GM23338 (cell line): Measurements from ENCODE around the gene RXRG. TPM values are rescaled to one million over a fixed set of nuclear protein-coding genes. Genes with fewer than 3 reads are reported as not detected.

Source experiments
- ATAC-seq: fragments of 200-7000 bp; cut with Tn5 transposase; 3 replicates; pipeline ENCODE4 v1.9.1; 2020
- DNase-seq: peaks from one replicate; pipeline ENCODE4 v3.0.0-alpha.2; 2015; ENCODE audit warnings: low spot score
- H2AFZ ChIP-seq: fragments of 200-600 bp; sonication (generic); 2 replicates; pipeline ENCODE4 v1.8.0; 2016; ENCODE audit warnings: antibody characterized with exemption, mild to moderate bottlenecking, moderate library complexity
- H3F3A ChIP-seq: fragments of 200-600 bp; sonication (generic); replicated peaks from 2 replicates; pipeline ENCODE4 v1.8.0; 2017; ENCODE audit warnings: antibody characterized with exemption, mixed run types, low read depth
- H3K27ac ChIP-seq: fragments of 200-600 bp; sonication (generic); 2 replicates; pipeline ENCODE4 v1.6.1; 2016; ENCODE audit warnings: low read depth
- H3K27me3 ChIP-seq: fragments of 200-600 bp; sonication (generic); 2 replicates; pipeline ENCODE4 v1.8.0; 2016; ENCODE audit warnings: mild to moderate bottlenecking, mixed run types, moderate library complexity; ENCODE audit not compliant: insufficient read depth
- H3K36me3 ChIP-seq: fragments of 200-600 bp; sonication (generic); 2 replicates; pipeline ENCODE4 v1.8.0; 2016; ENCODE audit warnings: mild to moderate bottlenecking; ENCODE audit not compliant: insufficient read depth
- H3K4me1 ChIP-seq: fragments of 200-600 bp; sonication (generic); 2 replicates; pipeline ENCODE4 v1.8.0; 2016; ENCODE audit warnings: mild to moderate bottlenecking, moderate library complexity; ENCODE audit not compliant: insufficient read depth
- H3K4me2 ChIP-seq: fragments of 200-600 bp; sonication (generic); 2 replicates; pipeline ENCODE4 v1.7.1; 2017; ENCODE audit warnings: mixed run types
- H3K4me3 ChIP-seq: fragments of 200-600 bp; sonication (generic); 2 replicates; pipeline ENCODE4 v1.6.1; 2016; ENCODE audit warnings: mixed run types
- H3K79me2 ChIP-seq: fragments of 200-600 bp; sonication (generic); replicated peaks from 2 replicates; pipeline ENCODE4 v1.8.0; 2017; ENCODE audit warnings: mild to moderate bottlenecking; ENCODE audit not compliant: insufficient read depth
- H3K9me2 ChIP-seq: fragments of 200-600 bp; sonication (generic); 2 replicates; pipeline ENCODE4 v1.8.0; 2017; ENCODE audit not compliant: insufficient read depth
- H4K20me1 ChIP-seq: fragments of 200-600 bp; sonication (generic); replicated peaks from 2 replicates; pipeline ENCODE4 v1.8.0; 2017; ENCODE audit warnings: mild to moderate bottlenecking; ENCODE audit not compliant: insufficient read depth
- H3K27ac Mint-ChIP-seq: 2 replicates; pipeline ENCODE4 v1.8.0; 2020; ENCODE audit warnings: inconsistent platforms, mild to moderate bottlenecking, moderate library complexity, mixed read lengths
- H3K27me3 Mint-ChIP-seq: 3 replicates; pipeline ENCODE4 v1.8.0; 2022; ENCODE audit warnings: low read depth, mild to moderate bottlenecking, moderate library complexity, mixed read lengths, inconsistent platforms; ENCODE audit not compliant: insufficient read depth, poor library complexity
- H3K36me3 Mint-ChIP-seq: 3 replicates; pipeline ENCODE4 v1.8.0; 2021; ENCODE audit warnings: low read depth, mild to moderate bottlenecking, inconsistent platforms, moderate library complexity, mixed read lengths
- H3K4me1 Mint-ChIP-seq: 3 replicates; pipeline ENCODE4 v1.8.0; 2020; ENCODE audit warnings: mild to moderate bottlenecking, inconsistent platforms, mixed read lengths
- H3K4me3 Mint-ChIP-seq: 3 replicates; pipeline ENCODE4 v1.8.0; 2021; ENCODE audit warnings: moderate library complexity, mild to moderate bottlenecking, inconsistent platforms, mixed read lengths
- H3K9me3 Mint-ChIP-seq: 3 replicates; pipeline ENCODE4 v1.8.0; 2020; ENCODE audit warnings: moderate library complexity, mild to moderate bottlenecking, inconsistent platforms, mixed read lengths
- CREB1 ChIP-seq: fragments of 250-450 bp; sonication (Bioruptor Pico); IDR thresholded peaks from 2 replicates; pipeline ENCODE4 v1.5.0; 2020; ENCODE audit warnings: low read depth, mild to moderate bottlenecking, moderate library complexity
- EZH2 ChIP-seq: fragments of 200-600 bp; sonication (generic); IDR thresholded peaks from one replicate; pipeline ENCODE4 v1.8.0; 2017; ENCODE audit warnings: antibody characterized with exemption, mild to moderate bottlenecking, low read depth; ENCODE audit not compliant: unreplicated experiment
- EZH2phosphoT487 ChIP-seq: fragments of 200-600 bp; sonication (generic); IDR thresholded peaks from one replicate; pipeline ENCODE4 v1.8.1; 2018; ENCODE audit warnings: antibody characterized with exemption; ENCODE audit not compliant: unreplicated experiment
- JUNB ChIP-seq: IDR thresholded peaks from one replicate; pipeline ENCODE4 v1.6.1; 2016; ENCODE audit warnings: antibody characterized with exemption; ENCODE audit not compliant: unreplicated experiment
- NANOG ChIP-seq: IDR thresholded peaks from 2 replicates; pipeline ENCODE4 v1.6.1; 2016; ENCODE audit warnings: antibody characterized with exemption, borderline replicate concordance
- POLR2AphosphoS5 ChIP-seq: IDR thresholded peaks from 2 replicates; pipeline ENCODE4 v1.6.1; 2016; ENCODE audit warnings: antibody characterized with exemption, low read depth
- STAT1 ChIP-seq: IDR thresholded peaks from one replicate; pipeline ENCODE4 v1.6.1; 2016; ENCODE audit warnings: antibody characterized with exemption; ENCODE audit not compliant: unreplicated experiment
- ZNF114 ChIP-seq: fragments of 250-450 bp; sonication (Bioruptor Pico); IDR thresholded peaks from 2 replicates; pipeline ENCODE4 v1.5.0; 2020; ENCODE audit warnings: mild to moderate bottlenecking, moderate library complexity
- ZNF331 ChIP-seq: fragments of 250-450 bp; sonication (Bioruptor Pico); IDR thresholded peaks from 2 replicates; pipeline ENCODE4 v1.5.0; 2020; ENCODE audit warnings: low read depth, mild to moderate bottlenecking, moderate library complexity
- polyA plus RNA-seq: library from polyadenylated mRNA; unstranded; fragments of >200 nt; fragmentation: Nextera tagmentation; extraction: Ambion mirVana; gene quantifications from 2 replicates; pipeline ENCODE4 v1.2.1, GENCODE V29; 2016
- total RNA-seq: library from RNA; depleted of rRNA; stranded (reverse); fragments of >200 nt; shearing (Covaris generic); gene quantifications from 2 replicates; pipeline ENCODE4 v1.2.3, GENCODE V29; 2014
- TF ChIP-seq, protein P1 (sequence below), 2 experiments: fragments of 200-600 bp in 1 of 2; sonication (generic) in 1 of 2; conservative IDR thresholded peaks; 2 replicates each; pipeline versions ENCODE4 v1.5.1 to v1.6.1; 2016 to 2017; ENCODE audit warnings: antibody characterized with exemption in 2 of 2, low read depth in 2 of 2, mild to moderate bottlenecking in 2 of 2, moderate library complexity in 1 of 2
- TF ChIP-seq, protein P2 (sequence below): IDR thresholded peaks from 2 replicates; pipeline ENCODE4 v1.6.1; 2016; ENCODE audit warnings: antibody characterized with exemption
- TF ChIP-seq, protein P3 (sequence below): fragments of 250-450 bp; sonication (Bioruptor Pico); IDR thresholded peaks from 2 replicates; pipeline ENCODE4 v1.5.0; 2020; ENCODE audit warnings: mild to moderate bottlenecking, moderate library complexity
- TF ChIP-seq, protein P4 (sequence below): IDR thresholded peaks from one replicate; pipeline ENCODE4 v1.6.1; 2018; ENCODE audit warnings: antibody characterized with exemption; ENCODE audit not compliant: unreplicated experiment

Gene RXRG
- total and polyA plus RNA-seq, 2 experiments from 2014 or later: not detected

DNA sequence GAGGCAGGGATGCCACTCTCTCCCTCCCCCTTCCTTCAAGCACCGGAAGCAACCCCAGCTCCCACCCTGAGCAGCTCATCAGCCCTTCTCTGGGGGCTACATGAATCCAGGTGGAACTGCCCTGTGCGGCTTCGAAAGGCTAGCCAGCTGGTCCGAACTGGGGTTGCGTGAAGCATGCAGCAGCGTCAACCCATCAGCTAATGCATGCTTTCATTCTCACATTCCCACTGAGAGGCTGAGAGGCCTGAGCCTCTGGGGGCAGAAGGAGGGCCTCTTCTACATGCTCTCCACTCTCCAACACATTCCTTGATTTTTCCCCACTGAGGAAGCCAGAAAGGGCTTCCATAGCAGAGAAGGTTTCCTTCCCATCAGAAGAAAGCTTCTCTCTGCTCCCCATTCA lies 5.6 kb downstream of the RXRG start:
- Histone ChIP-seq H2AFZ (no peak overlapping the region), H3K79me2 (no peaks in the 10 kb centered on the region), H3K36me3 (no peaks in the 10 kb centered on the region), H3K4me2 (no peak overlapping the region), H3K4me1 (peaks cover 20% of the 10 kb centered on the region), H3K9me2 (no peaks in the 10 kb centered on the region), H3F3A (no peaks in the 10 kb centered on the region), H4K20me1 (no peaks in the 10 kb centered on the region; the same call in 1 of the 2 replicates), H3K27ac (no peak overlapping the region), H3K27me3 (peaks cover 49% of the 10 kb centered on the region), H3K4me3 (no peak overlapping the region)
- Mint-ChIP-seq H3K4me1 (peaks cover 14% of the 10 kb centered on the region), H3K9me3 (no peaks in the 10 kb centered on the region), H3K27ac (no peak overlapping the region), H3K27me3 (peaks cover 11% of the 10 kb centered on the region), H3K4me3 (no peak overlapping the region), H3K36me3 (no peaks in the 10 kb centered on the region)
- TF ChIP-seq EZH2phosphoT487 (no peak), JUNB (no peak), EZH2 (no peak), ZNF331 (CRISPR knock-in tag) (no peak), POLR2AphosphoS5 (no peak), NANOG (no peak), ZNF114 (no peak), CREB1 (no peak), STAT1 (no peak)
- TF ChIP-seq, protein P1, sequence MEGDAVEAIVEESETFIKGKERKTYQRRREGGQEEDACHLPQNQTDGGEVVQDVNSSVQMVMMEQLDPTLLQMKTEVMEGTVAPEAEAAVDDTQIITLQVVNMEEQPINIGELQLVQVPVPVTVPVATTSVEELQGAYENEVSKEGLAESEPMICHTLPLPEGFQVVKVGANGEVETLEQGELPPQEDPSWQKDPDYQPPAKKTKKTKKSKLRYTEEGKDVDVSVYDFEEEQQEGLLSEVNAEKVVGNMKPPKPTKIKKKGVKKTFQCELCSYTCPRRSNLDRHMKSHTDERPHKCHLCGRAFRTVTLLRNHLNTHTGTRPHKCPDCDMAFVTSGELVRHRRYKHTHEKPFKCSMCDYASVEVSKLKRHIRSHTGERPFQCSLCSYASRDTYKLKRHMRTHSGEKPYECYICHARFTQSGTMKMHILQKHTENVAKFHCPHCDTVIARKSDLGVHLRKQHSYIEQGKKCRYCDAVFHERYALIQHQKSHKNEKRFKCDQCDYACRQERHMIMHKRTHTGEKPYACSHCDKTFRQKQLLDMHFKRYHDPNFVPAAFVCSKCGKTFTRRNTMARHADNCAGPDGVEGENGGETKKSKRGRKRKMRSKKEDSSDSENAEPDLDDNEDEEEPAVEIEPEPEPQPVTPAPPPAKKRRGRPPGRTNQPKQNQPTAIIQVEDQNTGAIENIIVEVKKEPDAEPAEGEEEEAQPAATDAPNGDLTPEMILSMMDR (conservative IDR thresholded peaks at IDR 0.05; ENCODE audit: low read depth in 2 of 2): no peak
- TF ChIP-seq, protein P2, sequence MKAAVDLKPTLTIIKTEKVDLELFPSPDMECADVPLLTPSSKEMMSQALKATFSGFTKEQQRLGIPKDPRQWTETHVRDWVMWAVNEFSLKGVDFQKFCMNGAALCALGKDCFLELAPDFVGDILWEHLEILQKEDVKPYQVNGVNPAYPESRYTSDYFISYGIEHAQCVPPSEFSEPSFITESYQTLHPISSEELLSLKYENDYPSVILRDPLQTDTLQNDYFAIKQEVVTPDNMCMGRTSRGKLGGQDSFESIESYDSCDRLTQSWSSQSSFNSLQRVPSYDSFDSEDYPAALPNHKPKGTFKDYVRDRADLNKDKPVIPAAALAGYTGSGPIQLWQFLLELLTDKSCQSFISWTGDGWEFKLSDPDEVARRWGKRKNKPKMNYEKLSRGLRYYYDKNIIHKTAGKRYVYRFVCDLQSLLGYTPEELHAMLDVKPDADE: no peak
- TF ChIP-seq, protein P3, sequence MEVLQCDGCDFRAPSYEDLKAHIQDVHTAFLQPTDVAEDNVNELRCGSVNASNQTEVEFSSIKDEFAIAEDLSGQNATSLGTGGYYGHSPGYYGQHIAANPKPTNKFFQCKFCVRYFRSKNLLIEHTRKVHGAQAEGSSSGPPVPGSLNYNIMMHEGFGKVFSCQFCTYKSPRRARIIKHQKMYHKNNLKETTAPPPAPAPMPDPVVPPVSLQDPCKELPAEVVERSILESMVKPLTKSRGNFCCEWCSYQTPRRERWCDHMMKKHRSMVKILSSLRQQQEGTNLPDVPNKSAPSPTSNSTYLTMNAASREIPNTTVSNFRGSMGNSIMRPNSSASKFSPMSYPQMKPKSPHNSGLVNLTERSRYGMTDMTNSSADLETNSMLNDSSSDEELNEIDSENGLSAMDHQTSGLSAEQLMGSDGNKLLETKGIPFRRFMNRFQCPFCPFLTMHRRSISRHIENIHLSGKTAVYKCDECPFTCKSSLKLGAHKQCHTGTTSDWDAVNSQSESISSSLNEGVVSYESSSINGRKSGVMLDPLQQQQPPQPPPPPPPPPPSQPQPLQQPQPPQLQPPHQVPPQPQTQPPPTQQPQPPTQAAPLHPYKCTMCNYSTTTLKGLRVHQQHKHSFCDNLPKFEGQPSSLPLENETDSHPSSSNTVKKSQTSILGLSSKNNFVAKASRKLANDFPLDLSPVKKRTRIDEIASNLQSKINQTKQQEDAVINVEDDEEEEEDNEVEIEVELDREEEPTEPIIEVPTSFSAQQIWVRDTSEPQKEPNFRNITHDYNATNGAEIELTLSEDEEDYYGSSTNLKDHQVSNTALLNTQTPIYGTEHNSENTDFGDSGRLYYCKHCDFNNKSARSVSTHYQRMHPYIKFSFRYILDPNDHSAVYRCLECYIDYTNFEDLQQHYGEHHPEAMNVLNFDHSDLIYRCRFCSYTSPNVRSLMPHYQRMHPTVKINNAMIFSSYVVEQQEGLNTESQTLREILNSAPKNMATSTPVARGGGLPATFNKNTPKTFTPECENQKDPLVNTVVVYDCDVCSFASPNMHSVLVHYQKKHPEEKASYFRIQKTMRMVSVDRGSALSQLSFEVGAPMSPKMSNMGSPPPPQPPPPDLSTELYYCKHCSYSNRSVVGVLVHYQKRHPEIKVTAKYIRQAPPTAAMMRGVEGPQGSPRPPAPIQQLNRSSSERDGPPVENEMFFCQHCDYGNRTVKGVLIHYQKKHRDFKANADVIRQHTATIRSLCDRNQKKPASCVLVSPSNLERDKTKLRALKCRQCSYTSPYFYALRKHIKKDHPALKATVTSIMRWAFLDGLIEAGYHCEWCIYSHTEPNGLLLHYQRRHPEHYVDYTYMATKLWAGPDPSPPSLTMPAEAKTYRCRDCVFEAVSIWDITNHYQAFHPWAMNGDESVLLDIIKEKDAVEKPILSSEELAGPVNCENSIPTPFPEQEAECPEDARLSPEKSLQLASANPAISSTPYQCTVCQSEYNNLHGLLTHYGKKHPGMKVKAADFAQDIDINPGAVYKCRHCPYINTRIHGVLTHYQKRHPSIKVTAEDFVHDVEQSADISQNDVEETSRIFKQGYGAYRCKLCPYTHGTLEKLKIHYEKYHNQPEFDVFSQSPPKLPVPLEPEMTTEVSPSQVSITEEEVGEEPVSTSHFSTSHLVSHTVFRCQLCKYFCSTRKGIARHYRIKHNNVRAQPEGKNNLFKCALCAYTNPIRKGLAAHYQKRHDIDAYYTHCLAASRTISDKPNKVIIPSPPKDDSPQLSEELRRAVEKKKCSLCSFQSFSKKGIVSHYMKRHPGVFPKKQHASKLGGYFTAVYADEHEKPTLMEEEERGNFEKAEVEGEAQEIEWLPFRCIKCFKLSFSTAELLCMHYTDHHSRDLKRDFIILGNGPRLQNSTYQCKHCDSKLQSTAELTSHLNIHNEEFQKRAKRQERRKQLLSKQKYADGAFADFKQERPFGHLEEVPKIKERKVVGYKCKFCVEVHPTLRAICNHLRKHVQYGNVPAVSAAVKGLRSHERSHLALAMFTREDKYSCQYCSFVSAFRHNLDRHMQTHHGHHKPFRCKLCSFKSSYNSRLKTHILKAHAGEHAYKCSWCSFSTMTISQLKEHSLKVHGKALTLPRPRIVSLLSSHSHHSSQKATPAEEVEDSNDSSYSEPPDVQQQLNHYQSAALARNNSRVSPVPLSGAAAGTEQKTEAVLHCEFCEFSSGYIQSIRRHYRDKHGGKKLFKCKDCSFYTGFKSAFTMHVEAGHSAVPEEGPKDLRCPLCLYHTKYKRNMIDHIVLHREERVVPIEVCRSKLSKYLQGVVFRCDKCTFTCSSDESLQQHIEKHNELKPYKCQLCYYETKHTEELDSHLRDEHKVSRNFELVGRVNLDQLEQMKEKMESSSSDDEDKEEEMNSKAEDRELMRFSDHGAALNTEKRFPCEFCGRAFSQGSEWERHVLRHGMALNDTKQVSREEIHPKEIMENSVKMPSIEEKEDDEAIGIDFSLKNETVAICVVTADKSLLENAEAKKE (CRISPR knock-in tag): no peak
- TF ChIP-seq, protein P4, sequence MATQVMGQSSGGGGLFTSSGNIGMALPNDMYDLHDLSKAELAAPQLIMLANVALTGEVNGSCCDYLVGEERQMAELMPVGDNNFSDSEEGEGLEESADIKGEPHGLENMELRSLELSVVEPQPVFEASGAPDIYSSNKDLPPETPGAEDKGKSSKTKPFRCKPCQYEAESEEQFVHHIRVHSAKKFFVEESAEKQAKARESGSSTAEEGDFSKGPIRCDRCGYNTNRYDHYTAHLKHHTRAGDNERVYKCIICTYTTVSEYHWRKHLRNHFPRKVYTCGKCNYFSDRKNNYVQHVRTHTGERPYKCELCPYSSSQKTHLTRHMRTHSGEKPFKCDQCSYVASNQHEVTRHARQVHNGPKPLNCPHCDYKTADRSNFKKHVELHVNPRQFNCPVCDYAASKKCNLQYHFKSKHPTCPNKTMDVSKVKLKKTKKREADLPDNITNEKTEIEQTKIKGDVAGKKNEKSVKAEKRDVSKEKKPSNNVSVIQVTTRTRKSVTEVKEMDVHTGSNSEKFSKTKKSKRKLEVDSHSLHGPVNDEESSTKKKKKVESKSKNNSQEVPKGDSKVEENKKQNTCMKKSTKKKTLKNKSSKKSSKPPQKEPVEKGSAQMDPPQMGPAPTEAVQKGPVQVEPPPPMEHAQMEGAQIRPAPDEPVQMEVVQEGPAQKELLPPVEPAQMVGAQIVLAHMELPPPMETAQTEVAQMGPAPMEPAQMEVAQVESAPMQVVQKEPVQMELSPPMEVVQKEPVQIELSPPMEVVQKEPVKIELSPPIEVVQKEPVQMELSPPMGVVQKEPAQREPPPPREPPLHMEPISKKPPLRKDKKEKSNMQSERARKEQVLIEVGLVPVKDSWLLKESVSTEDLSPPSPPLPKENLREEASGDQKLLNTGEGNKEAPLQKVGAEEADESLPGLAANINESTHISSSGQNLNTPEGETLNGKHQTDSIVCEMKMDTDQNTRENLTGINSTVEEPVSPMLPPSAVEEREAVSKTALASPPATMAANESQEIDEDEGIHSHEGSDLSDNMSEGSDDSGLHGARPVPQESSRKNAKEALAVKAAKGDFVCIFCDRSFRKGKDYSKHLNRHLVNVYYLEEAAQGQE: no peak
- DNase-seq: peak; percentile 39
- ATAC-seq: peak; percentile 46
